Measurements from ENCODE around the gene TMEM218.

GRCh38 chr11:125111001-125111342 is 454 bp downstream of the TMEM218 start:
- TF ChIP-seq CTCF (IDR thresholded peaks at IDR 0.05) (no peak), EP300 (IDR thresholded peaks at IDR 0.05) (no peak), POLR2A (IDR thresholded peaks at IDR 0.05) (no peak)
